HG03108 (cell line): Measurements from ENCODE around the gene CLIP2.
"Not testable (repeated sequence)": the region's sequence is repeated elsewhere in the genome, so short reads cannot be mapped to it uniquely, and the experiment has no call there.

Experiments used
- ATAC-seq: cut with Tn5 transposase; IDR thresholded peaks from one replicate; pipeline ENCODE4 v1.9.1; 2021; ENCODE audit warnings: moderate library complexity; ENCODE audit not compliant: unreplicated experiment

The CLIP2 gene

DNA sequence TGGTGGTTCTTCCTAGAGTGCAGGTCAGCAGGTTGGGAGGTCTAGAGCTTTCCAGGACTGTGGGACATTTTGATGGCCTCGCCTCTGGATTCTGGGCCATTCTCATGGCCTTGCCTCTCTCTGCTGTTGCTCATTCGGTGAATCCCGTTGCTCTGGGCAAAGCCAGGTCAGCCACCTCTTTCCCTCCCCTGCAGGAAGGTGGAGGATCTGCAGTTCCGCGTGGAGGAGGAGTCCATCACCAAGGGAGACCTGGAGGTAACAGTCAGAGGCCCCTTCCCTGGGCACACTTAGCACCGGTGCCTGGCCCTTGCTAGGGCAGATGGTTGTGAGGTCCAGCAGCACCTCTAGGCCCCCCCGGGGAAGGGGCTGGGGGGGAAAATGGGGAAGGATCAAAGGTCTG lies 74.9 kb downstream of the CLIP2 start:
- ATAC-seq = no peak

DNA sequence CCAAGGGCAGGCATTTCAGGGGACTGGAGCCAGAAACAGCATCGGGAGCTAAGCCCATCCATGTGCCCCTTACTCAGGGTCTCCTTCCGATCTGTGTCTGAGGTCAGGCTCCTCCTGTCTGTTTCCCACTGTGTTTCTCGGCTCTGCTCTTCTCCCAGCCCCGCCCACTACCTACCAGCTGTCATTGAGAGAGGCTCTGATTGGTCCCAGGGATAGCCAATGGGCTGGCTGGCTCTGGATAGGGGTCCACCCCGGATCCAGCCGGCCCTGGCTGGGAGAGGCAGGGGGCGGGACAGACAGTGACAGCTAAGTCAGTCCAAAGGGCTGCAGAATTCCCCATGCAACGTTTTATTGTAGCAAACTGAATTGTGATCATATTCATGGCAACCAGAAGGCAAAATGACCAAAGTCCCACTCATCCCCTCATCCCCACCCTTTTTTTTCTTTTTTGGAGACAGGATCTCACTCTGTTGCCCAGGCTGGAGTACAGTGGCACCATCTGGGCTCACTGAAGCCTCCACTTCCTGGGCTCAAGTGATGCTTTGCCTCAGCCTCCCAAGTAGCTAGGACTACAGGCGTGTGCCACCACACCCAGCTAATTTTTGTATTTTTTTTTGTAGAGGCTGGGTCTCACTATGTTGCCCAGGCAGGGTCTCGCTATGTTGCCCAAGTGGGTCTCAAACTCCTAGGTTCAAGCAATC lies 76.3 kb downstream of the CLIP2 start:
- no peak for ATAC-seq

DNA sequence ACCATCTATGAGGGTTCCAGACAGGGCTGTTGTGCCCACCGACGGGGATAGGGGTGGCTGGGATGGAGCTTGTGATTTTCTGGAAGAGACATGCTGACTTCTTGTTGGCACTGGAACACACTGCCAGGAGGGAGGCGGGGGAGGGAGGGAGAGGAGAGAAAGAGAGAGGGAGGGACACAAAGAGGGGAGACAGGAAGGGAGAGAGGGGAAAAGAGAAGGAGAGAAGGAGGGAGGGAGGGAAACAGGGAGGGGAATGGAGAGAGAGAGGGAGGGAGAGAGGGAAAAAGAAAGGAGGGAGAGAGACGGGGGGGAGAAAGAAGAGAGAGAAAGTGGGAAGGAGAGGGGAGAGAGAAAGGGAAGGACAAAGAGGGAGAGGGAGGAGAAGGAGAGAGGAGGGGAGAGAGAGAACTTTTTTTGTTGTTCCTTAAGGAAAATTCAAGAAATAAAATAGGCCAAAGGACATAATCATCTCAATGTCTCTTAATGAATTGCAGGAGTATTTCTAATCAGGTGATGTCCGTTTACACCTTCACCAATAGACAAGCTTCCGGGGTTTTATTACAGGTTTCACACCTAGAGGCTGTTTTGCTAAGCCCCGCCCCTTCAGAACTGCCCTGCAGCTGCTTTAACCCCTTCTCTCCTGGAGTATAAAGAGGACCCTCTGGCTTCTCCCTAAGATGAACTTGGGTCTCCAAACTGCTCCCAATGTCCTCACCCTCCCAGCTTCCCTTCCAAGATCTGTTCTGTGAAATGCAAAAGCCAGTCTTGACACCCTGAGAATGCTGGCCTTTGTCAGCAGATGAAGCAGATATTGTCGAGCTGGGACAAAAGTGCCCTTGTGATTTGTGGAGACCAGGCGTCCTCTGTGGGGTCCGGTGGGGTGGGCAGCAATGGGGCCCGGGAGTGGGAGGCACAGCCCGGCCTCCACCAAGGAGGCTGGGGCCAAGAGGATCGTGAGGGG lies 82.5 kb downstream of the CLIP2 start:
- ATAC-seq = no peak

DNA sequence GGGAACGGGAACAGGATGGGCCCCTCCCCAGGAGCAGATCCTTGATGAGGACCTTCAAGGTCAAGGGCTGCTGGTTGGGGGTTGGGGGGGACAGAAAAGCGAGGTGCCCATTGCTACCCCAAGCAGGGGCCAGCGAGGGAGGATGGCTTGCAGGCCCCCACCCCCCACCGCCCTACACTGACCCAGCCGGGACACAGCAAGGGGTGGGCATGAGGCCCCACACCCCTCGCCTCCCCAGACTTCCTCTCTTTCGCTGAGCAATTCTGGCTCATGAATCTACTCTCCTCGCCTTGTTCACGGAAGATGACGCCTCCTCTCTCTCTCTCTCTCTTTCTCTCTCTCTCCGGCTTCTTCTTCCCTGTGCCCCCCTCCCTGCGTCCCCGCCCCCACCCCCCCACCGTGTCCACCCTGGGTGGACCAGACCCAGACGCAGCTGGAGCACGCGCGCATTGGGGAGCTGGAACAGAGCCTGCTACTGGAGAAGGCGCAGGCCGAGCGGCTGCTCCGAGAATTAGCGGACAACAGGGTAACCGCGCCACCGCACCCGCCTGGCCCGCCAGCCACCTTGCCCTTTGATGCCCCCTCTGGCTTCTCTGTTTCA lies 83.4 kb downstream of the CLIP2 start:
- ATAC-seq = no peak

DNA sequence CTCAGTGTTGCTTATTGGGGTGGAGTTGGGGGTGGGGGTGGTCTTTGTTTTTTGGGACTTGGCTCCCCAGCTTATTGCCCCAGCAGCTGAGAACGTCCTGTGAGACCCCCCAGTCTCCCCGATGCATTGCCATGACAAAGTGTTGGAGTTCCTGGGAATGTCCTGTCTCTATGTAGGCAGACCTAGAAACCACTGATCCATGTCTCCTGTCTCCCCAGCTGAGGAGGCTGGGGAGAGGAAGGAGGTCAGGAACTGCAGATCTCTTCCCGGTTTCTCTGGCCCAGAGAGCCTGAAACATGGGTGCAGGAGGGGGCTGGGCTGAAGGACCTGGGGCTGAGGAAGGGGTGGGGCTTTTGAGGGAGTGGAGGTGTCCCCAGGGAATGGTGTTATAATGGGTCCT lies 84.3 kb downstream of the CLIP2 start:
- ATAC-seq = no peak

DNA sequence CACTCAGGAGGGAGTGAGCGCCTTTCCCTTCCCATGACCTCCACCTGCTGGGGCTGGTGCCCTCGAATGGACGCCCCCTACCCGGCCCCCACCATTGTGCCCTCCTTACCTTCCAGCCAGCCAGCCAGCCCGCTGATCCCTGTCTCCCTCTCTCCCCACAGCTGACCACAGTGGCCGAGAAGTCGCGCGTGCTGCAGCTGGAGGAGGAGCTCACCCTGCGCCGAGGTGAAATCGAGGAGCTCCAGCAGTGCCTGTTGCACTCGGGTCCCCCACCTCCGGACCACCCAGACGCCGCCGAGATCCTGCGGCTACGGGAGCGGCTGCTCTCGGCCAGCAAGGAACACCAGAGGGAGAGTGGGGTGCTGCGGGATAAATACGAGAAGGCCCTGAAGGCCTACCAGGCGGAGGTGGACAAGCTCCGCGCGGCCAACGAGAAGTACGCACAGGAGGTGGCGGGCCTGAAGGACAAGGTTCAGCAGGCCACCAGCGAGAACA lies 86.6 kb downstream of the CLIP2 start:
- no peak for ATAC-seq

DNA sequence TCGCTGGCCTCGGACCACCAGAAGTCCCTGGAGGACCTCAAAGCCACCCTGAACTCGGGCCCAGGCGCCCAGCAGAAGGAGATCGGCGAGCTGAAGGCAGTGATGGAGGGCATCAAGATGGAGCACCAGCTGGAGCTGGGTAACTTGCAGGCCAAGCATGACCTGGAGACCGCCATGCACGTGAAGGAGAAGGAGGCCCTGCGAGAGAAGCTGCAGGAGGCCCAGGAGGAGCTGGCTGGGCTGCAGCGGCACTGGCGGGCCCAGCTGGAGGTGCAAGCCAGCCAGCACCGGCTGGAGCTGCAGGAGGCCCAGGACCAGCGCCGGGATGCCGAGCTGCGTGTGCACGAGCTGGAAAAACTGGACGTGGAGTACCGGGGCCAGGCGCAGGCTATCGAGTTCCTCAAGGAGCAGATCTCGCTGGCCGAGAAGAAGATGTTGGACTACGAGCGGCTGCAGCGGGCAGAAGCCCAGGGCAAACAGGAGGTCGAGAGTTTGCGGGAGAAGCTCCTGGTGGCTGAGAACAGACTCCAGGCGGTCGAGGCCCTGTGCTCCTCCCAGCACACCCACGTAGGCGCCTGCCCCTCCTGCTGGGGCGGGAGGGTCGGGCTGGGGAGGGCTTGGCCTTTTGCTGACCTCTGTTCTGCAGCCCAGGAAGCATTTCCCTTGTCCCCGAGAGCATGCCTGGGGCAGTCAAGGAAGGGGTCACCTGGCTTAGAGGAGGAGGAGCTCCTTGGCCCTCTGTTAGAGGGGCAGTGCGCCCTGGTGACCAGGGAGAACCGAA lies 87.2 kb downstream of the CLIP2 start:
- no peak for ATAC-seq

DNA sequence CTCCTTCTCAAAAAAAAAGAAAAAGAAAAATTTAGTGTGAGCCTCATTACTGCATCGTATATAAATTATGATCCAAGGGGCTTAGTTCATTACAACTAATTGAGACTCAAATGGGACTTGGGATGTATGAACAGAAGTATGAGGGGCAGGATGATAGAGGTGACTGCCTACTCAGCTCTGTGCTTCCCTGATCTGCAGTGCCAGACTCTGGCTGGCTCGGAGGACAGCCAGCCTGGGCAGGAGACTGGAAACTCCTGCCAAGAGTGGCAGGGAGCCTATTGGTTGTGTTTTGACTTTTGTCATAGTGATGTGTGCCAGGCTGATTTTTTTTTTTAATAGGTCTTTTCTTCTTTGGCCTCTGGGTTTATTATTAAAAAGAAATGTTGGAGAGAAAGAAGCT lies 90.7 kb downstream of the CLIP2 start:
- ATAC-seq = no peak

DNA sequence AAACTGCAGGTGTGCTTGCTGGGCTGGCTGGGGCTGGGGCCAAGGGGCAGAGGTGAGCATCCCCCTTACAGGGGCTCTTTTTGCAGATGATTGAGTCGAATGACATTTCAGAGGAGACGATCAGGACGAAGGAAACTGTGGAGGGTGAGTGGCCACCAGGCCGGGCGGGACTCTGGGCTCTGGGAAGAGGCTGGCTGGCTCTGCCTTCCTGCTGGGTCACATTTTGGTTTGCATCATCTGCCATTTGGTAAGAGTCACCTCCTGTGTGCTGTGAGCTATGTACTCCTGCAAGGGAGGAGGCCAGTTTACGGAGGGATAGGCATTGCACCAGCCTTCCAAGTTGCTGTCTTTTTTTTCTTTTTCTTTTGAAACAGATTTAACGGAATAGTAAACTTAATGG lies 91.5 kb downstream of the CLIP2 start:
- ATAC-seq = no peak

DNA sequence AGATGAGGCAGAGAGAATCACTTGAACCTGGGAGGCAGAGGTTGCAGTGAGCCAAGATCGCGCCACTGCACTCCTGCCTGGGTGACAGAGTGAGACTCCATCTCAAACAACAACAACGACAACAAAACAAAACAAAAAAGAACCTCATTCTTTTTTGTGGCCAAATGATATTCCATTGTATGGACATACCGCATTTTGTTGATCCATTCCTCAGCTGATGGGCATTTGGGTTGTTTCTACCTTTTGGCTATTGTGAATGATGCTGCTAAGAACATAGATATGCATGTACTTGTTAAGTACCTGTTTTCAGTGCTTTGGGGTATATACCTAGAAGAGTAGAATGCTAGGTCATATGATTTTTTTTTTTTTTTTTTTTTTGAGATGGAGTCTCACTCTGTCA lies 94.9 kb downstream of the CLIP2 start:
- not testable (repeated sequence) for ATAC-seq

DNA sequence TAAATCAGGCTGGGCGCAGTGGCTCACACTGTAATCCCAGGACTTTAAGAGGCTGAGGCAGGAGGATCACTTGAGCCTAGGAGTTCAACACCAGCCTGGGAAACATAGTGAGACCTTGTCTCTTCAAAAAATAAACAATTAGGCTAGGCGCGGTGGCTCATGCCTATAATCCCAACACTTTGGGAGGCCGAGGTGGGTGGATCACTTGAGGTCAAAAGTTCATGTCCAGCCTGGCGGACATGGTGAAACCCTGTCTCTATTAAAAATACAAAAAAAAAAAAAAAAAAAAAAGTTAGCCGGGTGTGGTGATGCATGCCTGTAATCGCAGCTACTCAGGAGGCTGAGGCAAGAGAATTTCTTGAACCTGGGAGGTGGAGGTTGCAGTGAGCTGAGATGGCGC lies 95.6 kb downstream of the CLIP2 start:
- ATAC-seq = not testable (repeated sequence)

DNA sequence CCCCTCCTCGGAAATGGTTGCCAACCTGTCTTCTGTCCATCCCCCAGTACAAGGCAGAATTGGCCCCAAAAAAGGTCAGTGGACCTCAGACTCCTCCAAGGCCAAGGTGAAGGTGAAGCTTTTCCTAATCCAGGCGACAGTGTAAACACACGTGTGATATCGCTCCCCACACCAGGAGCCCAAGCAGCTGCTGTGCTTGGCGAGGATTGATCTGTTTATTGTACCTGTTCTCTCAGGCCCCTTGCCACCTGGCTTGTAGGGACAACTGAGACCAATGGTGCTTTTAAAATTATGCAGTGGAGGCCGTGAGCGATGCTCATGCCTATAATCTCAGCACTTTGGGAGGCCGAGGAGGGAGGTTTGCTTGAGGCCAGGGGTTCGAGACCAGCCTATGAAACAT lies 98.4 kb downstream of the CLIP2 start:
- no peak for ATAC-seq

DNA sequence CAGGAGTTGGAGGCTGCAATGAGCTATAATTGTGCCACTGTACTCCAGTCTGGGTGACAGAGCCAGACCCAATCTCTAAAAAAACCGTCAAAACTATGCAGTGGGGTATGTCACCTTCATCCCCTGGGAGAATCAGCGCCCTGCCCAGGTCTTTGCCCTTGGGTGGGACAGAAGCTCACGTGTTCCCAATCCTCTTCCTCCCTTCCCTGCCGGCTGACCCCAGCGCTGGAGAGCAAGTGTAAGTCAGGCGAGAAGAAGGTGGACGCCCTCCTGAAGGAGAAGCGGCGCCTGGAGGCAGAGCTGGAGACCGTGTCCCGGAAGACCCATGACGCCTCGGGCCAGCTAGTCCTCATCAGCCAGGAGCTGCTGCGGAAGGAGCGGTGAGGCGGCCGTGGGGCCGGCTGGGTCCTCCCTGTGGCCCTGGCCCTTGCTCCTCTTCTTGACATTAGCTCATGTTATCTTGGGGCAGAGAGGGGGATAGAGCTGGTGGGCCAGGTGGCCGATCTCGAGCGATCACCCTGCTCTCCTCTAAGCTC lies 99.7 kb downstream of the CLIP2 start:
- no peak for ATAC-seq

DNA sequence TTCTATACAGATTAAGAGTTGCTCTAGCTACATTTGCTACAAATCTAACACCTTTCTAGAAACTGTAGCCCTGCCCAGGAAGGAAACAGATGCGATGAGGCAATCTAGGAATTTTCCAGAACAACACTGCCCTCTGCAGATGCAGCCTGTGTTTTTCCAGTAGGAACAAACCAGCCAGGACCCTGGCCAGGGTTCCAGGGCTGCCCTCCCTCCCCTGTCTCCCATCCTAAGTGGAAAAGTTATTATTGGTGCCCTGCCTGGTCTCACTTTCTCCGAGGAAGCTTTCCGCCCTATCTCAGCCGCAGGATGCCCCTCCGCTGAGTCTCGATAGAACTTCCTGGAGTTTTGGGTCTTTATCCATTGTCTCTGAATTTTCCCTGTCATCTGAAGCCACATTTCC lies 104.5 kb downstream of the CLIP2 start:
- ATAC-seq = not testable (repeated sequence)

DNA sequence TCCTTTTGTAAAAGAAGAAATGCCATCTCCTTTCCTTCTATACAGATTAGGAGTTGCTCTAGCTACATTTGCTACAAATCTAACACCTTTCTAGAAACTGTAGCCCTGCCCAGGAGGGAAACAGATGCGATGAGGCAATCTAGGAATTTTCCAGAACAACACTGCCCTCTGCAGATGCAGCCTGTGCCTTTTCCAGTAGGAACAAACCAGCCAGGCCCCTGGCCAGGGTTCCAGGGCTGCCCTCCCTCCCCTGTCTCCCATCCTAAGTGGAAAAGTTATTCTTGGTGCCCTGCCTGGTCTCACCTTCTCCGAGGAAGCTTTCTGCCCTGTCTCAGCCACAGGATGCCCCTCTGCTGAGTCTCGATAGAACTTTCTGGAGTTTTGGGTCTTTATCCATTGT lies 105.4 kb downstream of the CLIP2 start:
- not testable (repeated sequence) for ATAC-seq

DNA sequence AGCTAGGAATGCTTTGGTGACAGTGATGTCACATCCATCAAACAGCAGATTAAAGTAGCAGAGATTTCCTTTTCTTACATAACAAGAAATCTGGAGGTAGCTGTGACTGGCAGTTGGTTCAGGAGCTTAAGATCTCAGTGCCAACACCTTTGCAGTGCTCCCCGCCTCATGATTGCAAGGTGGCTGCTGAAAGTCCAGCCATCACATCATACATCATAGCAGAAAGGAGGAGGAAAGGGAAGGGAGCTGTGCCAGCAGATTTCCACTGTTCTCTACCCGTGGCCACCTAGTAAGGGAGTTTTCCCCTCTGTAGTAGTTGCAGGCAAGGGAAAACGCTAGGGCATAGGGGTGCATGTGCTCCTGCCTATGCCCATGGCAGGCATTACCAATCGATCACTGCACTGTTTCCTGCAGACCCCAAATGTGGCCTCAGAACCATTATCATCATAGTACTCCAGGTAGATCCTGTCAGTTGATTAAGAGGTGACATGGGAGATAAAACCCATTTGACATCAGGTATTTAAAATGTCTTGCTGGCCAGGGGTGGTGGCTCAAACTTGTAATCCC lies 106.6 kb downstream of the CLIP2 start:
- ATAC-seq = no peak

DNA sequence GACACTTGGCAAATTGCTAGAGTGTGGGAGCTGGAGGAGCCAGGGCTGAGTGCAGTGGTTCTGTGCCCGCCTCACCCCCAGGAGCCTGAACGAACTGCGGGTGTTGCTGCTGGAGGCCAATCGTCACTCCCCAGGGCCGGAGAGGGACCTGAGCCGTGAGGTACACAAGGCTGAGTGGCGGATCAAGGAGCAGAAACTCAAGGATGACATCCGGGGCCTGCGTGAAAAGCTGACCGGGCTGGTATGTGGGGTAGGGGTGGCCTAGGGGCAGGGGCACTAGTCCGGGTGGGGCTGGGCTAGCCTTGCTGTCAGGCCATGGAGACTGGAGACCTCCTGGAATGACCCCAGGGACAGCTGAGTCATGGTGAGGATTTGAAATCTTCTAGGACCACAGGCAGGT lies 107.8 kb downstream of the CLIP2 start:
- ATAC-seq = no peak

DNA sequence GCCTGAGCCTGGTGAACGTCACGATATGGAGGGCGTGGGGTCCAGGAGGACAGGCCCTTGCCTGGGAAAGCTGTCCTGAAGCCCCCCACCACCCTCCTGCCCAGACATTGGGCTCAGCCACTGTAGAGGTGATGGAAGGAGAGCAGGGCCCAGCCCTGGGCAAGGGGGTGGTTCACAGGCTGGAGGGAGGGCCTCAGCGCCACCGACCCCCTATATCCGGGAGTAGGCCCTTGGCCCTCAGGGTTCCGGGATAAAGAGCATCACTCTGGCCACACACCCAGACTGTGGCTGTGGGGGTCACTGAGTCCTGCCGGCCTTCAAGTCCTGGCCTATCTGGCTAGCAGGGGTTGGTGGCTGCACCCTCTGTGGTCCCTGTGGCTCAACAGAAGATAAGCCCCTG lies 109.2 kb downstream of the CLIP2 start:
- no peak for ATAC-seq

DNA sequence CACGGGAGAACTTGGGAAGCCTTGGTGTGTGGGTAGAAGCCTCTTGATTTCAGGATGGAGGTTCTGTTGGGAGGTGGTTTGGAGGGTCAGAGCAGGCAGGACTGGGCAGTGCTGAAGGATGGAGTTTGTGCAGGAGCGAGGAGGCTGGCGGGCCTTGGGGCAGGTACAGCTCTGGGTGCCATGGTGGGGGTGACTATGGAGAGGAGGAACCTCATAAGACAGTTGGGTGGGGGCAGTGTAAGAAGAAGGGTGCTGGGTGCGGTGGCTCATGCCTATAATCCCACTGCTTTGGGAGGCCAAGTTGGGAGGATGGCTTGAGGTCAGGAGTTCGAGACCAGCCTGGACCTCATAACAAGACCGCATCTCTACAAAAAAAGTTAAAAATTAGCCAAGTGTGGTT lies 109.8 kb downstream of the CLIP2 start:
- no peak for ATAC-seq

DNA sequence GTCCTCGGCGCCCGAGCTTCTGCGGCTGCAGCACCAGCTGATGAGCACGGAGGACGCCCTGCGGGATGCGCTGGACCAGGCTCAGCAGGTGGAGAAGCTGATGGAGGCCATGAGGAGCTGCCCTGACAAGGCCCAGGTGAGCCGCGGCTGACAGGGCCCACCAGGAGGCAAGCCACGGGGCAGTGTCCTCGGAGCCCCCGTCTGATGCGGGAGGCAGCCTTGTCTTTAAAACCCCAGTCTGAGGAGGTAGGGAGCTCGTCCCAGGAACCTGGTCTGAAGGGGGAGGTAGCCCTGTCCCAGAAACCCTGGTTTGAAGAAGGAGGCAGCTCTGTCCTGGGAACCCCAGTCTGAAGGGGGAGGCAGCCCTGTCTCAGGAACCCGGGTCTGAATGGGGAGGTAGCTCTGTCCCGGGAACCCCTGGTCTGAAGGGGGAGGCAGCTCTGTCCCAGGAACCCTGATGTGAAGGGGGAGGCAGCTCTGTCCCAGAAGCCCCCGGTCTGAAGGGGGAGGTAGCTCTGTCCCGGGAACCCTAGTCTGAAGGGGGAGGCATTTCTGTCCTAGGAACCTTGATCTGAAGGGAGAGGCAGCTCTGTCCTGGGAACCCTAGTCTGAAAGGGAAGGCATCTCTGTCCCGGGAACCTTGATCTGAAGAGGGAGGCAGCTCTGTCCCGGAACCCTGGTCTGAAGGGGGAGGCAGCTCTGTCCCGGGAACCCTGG lies 111.4 kb downstream of the CLIP2 start:
- ATAC-seq = no peak
